MCF 10A (cell line): ENCODE measurements around the gene PNPLA3. TPM values are rescaled to one million over a fixed set of nuclear protein-coding genes. Genes with fewer than 3 reads are reported as not detected.

Experiments
- BruUV-seq: library from RNA; stranded (reverse); fragments of 400-500 nt; replicated peaks from 2 replicates; lab custom pipeline; 2021; lab: Mats Ljungman, UMichigan
- CTCF ChIA-PET: fragments of 300-600 bp; sonication (Branson Sonifier 250); formaldehyde crosslinking; extraction: SDS; loops from one replicate; lab custom pipeline; 2021; ENCODE audit warnings: antibody characterized with exemption, inconsistent platforms; lab: Yijun Ruan, JAX
- POLR2A ChIA-PET: fragments of 300-600, 350-650 bp; sonication (Branson Sonifier 250); formaldehyde crosslinking; extraction: SDS; loops from one replicate; lab custom pipeline; 2020; ENCODE audit warnings: antibody characterized with exemption, inconsistent platforms; lab: Yijun Ruan, JAX
- DNase-seq: peaks from one replicate; pipeline ENCODE4 v3.0.0-alpha.2; 2018; ENCODE audit not compliant: unreplicated experiment
- H3K27ac Mint-ChIP-seq: one replicate; pipeline ENCODE4 v1.8.0; 2022; ENCODE audit warnings: mild to moderate bottlenecking, low read depth, mixed read lengths; ENCODE audit not compliant: unreplicated experiment
- H3K27me3 Mint-ChIP-seq: one replicate; pipeline ENCODE4 v1.8.0; 2022; ENCODE audit warnings: mixed read lengths; ENCODE audit not compliant: insufficient read depth, unreplicated experiment
- H3K36me3 Mint-ChIP-seq: one replicate; pipeline ENCODE4 v1.8.0; 2022; ENCODE audit warnings: mild to moderate bottlenecking, moderate library complexity, mixed read lengths; ENCODE audit not compliant: insufficient read depth, unreplicated experiment
- H3K4me1 Mint-ChIP-seq: one replicate; pipeline ENCODE4 v1.8.0; 2022; ENCODE audit warnings: mixed read lengths; ENCODE audit not compliant: insufficient read depth, unreplicated experiment
- H3K4me3 Mint-ChIP-seq: one replicate; pipeline ENCODE4 v1.8.0; 2022; ENCODE audit warnings: mild to moderate bottlenecking, moderate library complexity, mixed read lengths; ENCODE audit not compliant: unreplicated experiment
- H3K9me3 Mint-ChIP-seq: one replicate; pipeline ENCODE4 v1.8.0; 2022; ENCODE audit warnings: mixed read lengths; ENCODE audit not compliant: unreplicated experiment
- intact Hi-C: fragments of 100-400 bp; cut with micrococcal nuclease; formaldehyde crosslinking; loops from 2 replicates; pipeline ENCODE4 v1.14.1; 2022
- total RNA-seq: library from RNA; stranded (reverse); gene quantifications from 2 replicates; pipeline ENCODE4 v1.2.3, GENCODE V29; 2022
- TF ChIP-seq, protein P1 (sequence below): fragments of 200-600 bp; IDR thresholded peaks from one replicate; pipeline ENCODE4 v1.8.0; 2022; ENCODE audit warnings: antibody characterized with exemption, mild to moderate bottlenecking; ENCODE audit not compliant: unreplicated experiment

Gene PNPLA3
- total RNA-seq, 1 experiment from 2014 or later, result 4.2 TPM

DNA sequence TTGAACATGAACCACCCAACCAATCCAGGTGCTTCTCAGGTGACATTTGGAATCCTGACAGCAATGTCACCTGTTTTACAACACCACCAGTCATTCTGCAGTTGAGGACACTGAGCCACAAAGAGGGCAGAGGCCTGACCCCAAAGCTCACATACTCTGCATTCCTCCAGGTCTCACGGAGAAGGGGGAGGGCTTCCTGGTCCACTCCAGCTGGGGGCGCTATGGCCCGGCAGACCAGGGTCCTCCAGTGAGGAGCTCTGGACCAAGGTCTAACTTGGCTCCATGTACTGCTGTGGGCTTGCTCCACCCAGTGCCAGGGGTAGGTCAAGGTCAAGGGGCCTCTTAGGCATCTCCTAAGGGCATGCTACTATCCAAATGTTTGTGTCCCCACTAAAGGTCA lies 1.5 kb upstream of the PNPLA3 start:
- POLR2A ChIA-PET, result interaction anchor here (1.8 kb wide), 1 partner anchor 33 kb away, joined by 13 read pairs; the partner anchor contains the start of gene SAMM50
- CTCF ChIA-PET, result interaction anchor here (0.6 to 1.8 kb wide), 3 partner anchors 37 to 518 kb away, joined by 3 to 7 read pairs (median 4); no protein-coding TSS in a partner anchor
- Mint-ChIP-seq H3K4me3 (no peak overlapping the region), H3K36me3 (no peaks in the 10 kb centered on the region), H3K9me3 (no peaks in the 10 kb centered on the region), H3K27me3 (no peaks in the 10 kb centered on the region), H3K27ac (no peak overlapping the region), H3K4me1 (peaks cover 46% of the 10 kb centered on the region)
- no TSS peak for BruUV-seq
- TF ChIP-seq, protein P1, sequence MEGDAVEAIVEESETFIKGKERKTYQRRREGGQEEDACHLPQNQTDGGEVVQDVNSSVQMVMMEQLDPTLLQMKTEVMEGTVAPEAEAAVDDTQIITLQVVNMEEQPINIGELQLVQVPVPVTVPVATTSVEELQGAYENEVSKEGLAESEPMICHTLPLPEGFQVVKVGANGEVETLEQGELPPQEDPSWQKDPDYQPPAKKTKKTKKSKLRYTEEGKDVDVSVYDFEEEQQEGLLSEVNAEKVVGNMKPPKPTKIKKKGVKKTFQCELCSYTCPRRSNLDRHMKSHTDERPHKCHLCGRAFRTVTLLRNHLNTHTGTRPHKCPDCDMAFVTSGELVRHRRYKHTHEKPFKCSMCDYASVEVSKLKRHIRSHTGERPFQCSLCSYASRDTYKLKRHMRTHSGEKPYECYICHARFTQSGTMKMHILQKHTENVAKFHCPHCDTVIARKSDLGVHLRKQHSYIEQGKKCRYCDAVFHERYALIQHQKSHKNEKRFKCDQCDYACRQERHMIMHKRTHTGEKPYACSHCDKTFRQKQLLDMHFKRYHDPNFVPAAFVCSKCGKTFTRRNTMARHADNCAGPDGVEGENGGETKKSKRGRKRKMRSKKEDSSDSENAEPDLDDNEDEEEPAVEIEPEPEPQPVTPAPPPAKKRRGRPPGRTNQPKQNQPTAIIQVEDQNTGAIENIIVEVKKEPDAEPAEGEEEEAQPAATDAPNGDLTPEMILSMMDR, result no peak
- DNase-seq, result no peak
- intact Hi-C loops, result no loop called here

DNA sequence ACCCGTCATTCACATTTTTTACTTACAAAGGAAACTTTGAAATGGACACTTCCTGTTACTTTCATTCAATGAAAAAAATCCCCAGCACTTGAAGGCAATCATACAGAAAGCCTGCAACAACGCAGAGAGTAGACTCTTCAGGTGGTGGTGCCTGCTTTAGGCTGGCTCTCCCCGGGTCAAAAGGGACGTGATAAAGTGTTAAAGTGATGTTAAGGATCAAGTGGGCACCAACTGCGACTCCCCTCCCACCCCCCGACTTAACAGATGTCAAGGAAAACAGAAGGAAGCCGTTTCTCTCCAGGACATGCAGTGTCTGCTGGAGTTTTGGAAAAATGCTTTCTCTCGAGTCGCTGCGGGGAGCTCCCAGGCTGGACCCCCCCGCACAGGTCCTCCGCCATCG lies 414 bp upstream of the PNPLA3 start:
- ChIA-PET POLR2A (interaction anchor here (0.7 to 1.6 kb wide), 7 partner anchors 10 to 111 kb away, joined by 3 to 7 read pairs (median 4); partner anchors contain the start of genes EFCAB6 and SAMM50), CTCF (interaction anchor here (1.0 kb wide), 1 partner anchor 38 kb away, joined by 5 read pairs; no protein-coding TSS in a partner anchor)
- TF ChIP-seq, protein P1, result no peak
- Mint-ChIP-seq H3K36me3 (peaks cover 4% of the 10 kb centered on the region), H3K4me3 (peak overlapping the region; percentile 83), H3K4me1 (peaks cover 51% of the 10 kb centered on the region), H3K27ac (no peak overlapping the region), H3K9me3 (no peaks in the 10 kb centered on the region), H3K27me3 (no peaks in the 10 kb centered on the region)
- intact Hi-C loops, result no loop called here
- BruUV-seq, result no TSS peak
- no peak for DNase-seq

DNA sequence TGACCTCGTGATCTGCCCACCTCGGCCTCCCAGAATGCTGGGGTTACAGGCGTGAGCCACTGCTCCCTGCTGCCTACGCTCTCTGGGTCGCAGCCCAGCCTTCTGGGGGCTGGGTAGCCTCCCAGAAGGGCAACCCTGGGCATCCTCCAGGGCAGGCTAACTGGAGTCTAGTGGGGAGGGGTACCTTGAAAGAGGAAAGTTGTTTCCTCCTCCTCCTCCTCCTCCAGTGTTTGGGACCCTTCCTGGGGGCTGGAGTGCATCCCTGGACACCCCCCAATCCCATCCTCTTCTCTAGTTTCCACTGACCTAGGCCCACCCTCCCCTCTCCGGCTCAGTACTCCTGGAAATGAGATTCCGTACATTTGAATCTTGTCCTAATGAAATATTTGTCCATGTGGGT lies 1.3 kb downstream of the PNPLA3 start:
- intact Hi-C loops, result no loop called here

More for the DNA sequence above, 1.3 kb downstream of the PNPLA3 start:
- peaks cover 15% of the 10 kb centered on the region for H3K36me3 Mint-ChIP-seq
- DNase-seq, result no peak
- no peaks in the 10 kb centered on the region for H3K27me3 Mint-ChIP-seq
- CTCF ChIA-PET, result interaction anchor here (0.7 kb wide), 1 partner anchor 69 kb away, joined by 3 read pairs; no protein-coding TSS in a partner anchor
- peaks cover 37% of the 10 kb centered on the region for H3K4me1 Mint-ChIP-seq
- peak overlapping the region; percentile 83 for H3K4me3 Mint-ChIP-seq
- H3K9me3 Mint-ChIP-seq, result no peaks in the 10 kb centered on the region
- H3K27ac Mint-ChIP-seq, result peak overlapping the region; percentile 90
- TF ChIP-seq, protein P1, result no peak
- POLR2A ChIA-PET, result interaction anchor here (1.3 to 2.5 kb wide), 6 partner anchors 8 to 30 kb away, joined by 3 to 30 read pairs (median 5); partner anchors contain the start of gene SAMM50
- no TSS peak for BruUV-seq
